HG03095 (cell line): ENCODE measurements around the gene DNA2.

Experiments used
- ATAC-seq: cut with Tn5 transposase; IDR thresholded peaks from one replicate; pipeline ENCODE4 v1.9.1; 2021; ENCODE audit warnings: moderate library complexity; ENCODE audit not compliant: unreplicated experiment

Gene DNA2

GRCh38 chr10:68364101-68364886 is 107.5 kb downstream of the DNA2 start:
- no peak for ATAC-seq
